H1 (cell line): ENCODE measurements around the gene NR3C1.

ENCODE experiments used
- EP300 ChIP-seq, 2 experiments: IDR thresholded peaks; 1 replicate in 1 of 2; 2 replicates in 1 of 2; pipeline ENCODE4 v1.6.1; 2011 to 2012; ENCODE audit warnings: low read depth in 2 of 2, low read length in 2 of 2, mild to moderate bottlenecking in 2 of 2, borderline replicate concordance in 1 of 2, inconsistent platforms in 1 of 2, moderate library complexity in 1 of 2
- JUND ChIP-seq: IDR thresholded peaks from 2 replicates; pipeline ENCODE4 v1.6.1; 2011; ENCODE audit warnings: mild to moderate bottlenecking, improper control_type of control experiment, low read length
- POLR2A ChIP-seq, 2 experiments: IDR thresholded peaks; 1 replicate in 1 of 2; 2 replicates in 1 of 2; pipeline ENCODE4 v1.6.1; 2011; ENCODE audit warnings: low read depth in 2 of 2, low read length in 2 of 2, mild to moderate bottlenecking in 2 of 2; ENCODE audit errors: control extremely low read depth in 1 of 2
- POLR2AphosphoS5 ChIP-seq: IDR thresholded peaks from 2 replicates; pipeline ENCODE4 v1.6.1; 2011; ENCODE audit warnings: low read depth, low read length
- SRF ChIP-seq: IDR thresholded peaks from 2 replicates; pipeline ENCODE4 v1.6.1; 2011; ENCODE audit warnings: mild to moderate bottlenecking, low read depth, low read length, moderate library complexity
- TAF1 ChIP-seq: IDR thresholded peaks from 2 replicates; pipeline ENCODE4 v1.6.1; 2011; ENCODE audit warnings: mild to moderate bottlenecking, low read depth, low read length
- TF ChIP-seq, protein P1 (sequence below): IDR thresholded peaks from 2 replicates; pipeline ENCODE4 v1.6.1; 2012; ENCODE audit warnings: inconsistent platforms
- TF ChIP-seq, protein P2 (sequence below): IDR thresholded peaks from 2 replicates; pipeline ENCODE4 v1.6.1; 2011; ENCODE audit warnings: low read length, improper control_type of control experiment
- TF ChIP-seq, protein P3 (sequence below), 3 experiments: IDR thresholded peaks; 1 replicate in 2 of 3; 2 replicates in 1 of 3; pipeline versions ENCODE4 v1.5.1 to v1.6.1; 2011; ENCODE audit warnings: low read length in 3 of 3, mild to moderate bottlenecking in 3 of 3, inconsistent platforms in 2 of 3, low read depth in 1 of 3, moderate library complexity in 1 of 3; ENCODE audit not compliant: insufficient read depth in 1 of 3; ENCODE audit errors: control extremely low read depth in 1 of 3

DNA sequence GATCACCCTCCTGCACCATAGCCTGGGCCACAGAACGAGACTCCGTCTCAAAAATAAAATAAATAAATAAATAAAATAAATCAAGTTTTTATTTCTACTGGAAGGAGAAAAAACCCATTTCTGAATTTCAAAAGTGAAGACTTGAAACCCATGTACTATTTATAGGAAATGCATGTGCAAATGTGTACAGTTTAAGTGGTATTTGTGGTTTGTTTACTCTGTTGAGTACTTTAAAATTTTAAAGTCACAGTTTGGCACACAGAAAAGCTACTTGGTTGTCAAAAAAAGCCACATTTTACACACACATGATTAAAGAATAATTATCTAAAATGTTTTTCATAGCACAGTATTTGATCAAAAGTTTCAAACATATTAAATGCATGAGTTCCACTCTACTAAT, 43.6 kb downstream of the NR3C1 start:
- TF ChIP-seq, protein P1, sequence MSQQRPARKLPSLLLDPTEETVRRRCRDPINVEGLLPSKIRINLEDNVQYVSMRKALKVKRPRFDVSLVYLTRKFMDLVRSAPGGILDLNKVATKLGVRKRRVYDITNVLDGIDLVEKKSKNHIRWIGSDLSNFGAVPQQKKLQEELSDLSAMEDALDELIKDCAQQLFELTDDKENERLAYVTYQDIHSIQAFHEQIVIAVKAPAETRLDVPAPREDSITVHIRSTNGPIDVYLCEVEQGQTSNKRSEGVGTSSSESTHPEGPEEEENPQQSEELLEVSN = no peak
- no peak for TF ChIP-seq POLR2A (IDR thresholded peaks at IDR 0.05; ENCODE audit: control extremely low read depth in 1 of 2, low read depth in 2 of 2, low read length in 2 of 2)
- TF ChIP-seq, protein P2, sequence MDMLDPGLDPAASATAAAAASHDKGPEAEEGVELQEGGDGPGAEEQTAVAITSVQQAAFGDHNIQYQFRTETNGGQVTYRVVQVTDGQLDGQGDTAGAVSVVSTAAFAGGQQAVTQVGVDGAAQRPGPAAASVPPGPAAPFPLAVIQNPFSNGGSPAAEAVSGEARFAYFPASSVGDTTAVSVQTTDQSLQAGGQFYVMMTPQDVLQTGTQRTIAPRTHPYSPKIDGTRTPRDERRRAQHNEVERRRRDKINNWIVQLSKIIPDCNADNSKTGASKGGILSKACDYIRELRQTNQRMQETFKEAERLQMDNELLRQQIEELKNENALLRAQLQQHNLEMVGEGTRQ = no peak
- TF ChIP-seq EP300 (IDR thresholded peaks at IDR 0.05; ENCODE audit: borderline replicate concordance in 1 of 2, low read depth in 2 of 2, low read length in 2 of 2) = no peak
- TF ChIP-seq TAF1 = no peak
- TF ChIP-seq, protein P3, sequence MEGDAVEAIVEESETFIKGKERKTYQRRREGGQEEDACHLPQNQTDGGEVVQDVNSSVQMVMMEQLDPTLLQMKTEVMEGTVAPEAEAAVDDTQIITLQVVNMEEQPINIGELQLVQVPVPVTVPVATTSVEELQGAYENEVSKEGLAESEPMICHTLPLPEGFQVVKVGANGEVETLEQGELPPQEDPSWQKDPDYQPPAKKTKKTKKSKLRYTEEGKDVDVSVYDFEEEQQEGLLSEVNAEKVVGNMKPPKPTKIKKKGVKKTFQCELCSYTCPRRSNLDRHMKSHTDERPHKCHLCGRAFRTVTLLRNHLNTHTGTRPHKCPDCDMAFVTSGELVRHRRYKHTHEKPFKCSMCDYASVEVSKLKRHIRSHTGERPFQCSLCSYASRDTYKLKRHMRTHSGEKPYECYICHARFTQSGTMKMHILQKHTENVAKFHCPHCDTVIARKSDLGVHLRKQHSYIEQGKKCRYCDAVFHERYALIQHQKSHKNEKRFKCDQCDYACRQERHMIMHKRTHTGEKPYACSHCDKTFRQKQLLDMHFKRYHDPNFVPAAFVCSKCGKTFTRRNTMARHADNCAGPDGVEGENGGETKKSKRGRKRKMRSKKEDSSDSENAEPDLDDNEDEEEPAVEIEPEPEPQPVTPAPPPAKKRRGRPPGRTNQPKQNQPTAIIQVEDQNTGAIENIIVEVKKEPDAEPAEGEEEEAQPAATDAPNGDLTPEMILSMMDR (IDR thresholded peaks at IDR 0.05; ENCODE audit: control extremely low read depth in 1 of 3, insufficient read depth in 1 of 3, low read depth in 1 of 3, low read length in 3 of 3) = no peak
- no peak for TF ChIP-seq POLR2AphosphoS5
- no peak for TF ChIP-seq JUND
- no peak for TF ChIP-seq SRF
